Measurements from ENCODE around the gene PDCL2. TPM values are rescaled to one million over a fixed set of nuclear protein-coding genes. Genes with fewer than 3 reads are reported as not detected.

Gene PDCL2
- total and polyA plus RNA-seq, 9 of the 15 experiments (the other 6 are each of a cell fraction or from before 2014, with no cell fraction given): 0.62 to 2.5 (median 1.2) TPM

DNA sequence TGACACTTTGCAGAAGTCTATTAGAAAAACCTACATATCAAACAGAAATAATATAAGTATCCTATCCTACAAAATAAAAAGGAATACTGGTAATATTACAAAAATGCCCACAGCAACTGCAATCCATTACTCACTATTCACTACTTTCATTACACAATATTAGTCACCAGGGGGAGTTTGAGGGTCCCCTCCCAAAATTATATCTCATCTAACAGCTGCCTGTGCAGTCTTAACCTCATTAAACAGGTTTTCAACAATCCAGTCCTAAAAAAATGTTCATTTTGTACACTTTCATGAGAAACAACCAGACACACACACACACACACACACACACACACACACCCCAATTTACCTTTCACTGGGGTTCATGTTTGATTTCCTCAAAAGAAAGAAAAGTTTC, 48.2 kb downstream of the PDCL2 start (continued):
- TF ChIP-seq, protein P1, sequence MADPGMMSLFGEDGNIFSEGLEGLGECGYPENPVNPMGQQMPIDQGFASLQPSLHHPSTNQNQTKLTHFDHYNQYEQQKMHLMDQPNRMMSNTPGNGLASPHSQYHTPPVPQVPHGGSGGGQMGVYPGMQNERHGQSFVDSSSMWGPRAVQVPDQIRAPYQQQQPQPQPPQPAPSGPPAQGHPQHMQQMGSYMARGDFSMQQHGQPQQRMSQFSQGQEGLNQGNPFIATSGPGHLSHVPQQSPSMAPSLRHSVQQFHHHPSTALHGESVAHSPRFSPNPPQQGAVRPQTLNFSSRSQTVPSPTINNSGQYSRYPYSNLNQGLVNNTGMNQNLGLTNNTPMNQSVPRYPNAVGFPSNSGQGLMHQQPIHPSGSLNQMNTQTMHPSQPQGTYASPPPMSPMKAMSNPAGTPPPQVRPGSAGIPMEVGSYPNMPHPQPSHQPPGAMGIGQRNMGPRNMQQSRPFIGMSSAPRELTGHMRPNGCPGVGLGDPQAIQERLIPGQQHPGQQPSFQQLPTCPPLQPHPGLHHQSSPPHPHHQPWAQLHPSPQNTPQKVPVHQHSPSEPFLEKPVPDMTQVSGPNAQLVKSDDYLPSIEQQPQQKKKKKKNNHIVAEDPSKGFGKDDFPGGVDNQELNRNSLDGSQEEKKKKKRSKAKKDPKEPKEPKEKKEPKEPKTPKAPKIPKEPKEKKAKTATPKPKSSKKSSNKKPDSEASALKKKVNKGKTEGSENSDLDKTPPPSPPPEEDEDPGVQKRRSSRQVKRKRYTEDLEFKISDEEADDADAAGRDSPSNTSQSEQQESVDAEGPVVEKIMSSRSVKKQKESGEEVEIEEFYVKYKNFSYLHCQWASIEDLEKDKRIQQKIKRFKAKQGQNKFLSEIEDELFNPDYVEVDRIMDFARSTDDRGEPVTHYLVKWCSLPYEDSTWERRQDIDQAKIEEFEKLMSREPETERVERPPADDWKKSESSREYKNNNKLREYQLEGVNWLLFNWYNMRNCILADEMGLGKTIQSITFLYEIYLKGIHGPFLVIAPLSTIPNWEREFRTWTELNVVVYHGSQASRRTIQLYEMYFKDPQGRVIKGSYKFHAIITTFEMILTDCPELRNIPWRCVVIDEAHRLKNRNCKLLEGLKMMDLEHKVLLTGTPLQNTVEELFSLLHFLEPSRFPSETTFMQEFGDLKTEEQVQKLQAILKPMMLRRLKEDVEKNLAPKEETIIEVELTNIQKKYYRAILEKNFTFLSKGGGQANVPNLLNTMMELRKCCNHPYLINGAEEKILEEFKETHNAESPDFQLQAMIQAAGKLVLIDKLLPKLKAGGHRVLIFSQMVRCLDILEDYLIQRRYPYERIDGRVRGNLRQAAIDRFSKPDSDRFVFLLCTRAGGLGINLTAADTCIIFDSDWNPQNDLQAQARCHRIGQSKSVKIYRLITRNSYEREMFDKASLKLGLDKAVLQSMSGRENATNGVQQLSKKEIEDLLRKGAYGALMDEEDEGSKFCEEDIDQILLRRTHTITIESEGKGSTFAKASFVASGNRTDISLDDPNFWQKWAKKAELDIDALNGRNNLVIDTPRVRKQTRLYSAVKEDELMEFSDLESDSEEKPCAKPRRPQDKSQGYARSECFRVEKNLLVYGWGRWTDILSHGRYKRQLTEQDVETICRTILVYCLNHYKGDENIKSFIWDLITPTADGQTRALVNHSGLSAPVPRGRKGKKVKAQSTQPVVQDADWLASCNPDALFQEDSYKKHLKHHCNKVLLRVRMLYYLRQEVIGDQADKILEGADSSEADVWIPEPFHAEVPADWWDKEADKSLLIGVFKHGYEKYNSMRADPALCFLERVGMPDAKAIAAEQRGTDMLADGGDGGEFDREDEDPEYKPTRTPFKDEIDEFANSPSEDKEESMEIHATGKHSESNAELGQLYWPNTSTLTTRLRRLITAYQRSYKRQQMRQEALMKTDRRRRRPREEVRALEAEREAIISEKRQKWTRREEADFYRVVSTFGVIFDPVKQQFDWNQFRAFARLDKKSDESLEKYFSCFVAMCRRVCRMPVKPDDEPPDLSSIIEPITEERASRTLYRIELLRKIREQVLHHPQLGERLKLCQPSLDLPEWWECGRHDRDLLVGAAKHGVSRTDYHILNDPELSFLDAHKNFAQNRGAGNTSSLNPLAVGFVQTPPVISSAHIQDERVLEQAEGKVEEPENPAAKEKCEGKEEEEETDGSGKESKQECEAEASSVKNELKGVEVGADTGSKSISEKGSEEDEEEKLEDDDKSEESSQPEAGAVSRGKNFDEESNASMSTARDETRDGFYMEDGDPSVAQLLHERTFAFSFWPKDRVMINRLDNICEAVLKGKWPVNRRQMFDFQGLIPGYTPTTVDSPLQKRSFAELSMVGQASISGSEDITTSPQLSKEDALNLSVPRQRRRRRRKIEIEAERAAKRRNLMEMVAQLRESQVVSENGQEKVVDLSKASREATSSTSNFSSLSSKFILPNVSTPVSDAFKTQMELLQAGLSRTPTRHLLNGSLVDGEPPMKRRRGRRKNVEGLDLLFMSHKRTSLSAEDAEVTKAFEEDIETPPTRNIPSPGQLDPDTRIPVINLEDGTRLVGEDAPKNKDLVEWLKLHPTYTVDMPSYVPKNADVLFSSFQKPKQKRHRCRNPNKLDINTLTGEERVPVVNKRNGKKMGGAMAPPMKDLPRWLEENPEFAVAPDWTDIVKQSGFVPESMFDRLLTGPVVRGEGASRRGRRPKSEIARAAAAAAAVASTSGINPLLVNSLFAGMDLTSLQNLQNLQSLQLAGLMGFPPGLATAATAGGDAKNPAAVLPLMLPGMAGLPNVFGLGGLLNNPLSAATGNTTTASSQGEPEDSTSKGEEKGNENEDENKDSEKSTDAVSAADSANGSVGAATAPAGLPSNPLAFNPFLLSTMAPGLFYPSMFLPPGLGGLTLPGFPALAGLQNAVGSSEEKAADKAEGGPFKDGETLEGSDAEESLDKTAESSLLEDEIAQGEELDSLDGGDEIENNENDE (IDR thresholded peaks at IDR 0.05; ENCODE audit: low read depth, low read length): no peak
- TF ChIP-seq ATF3 (IDR thresholded peaks at IDR 0.05) (peak; percentile 56), ATF3 (CRISPR knock-in tag; conservative IDR thresholded peaks at IDR 0.05) (no peak), JUNB (CRISPR knock-in tag; conservative IDR thresholded peaks at IDR 0.05) (no peak)
- TF ChIP-seq, protein P2, sequence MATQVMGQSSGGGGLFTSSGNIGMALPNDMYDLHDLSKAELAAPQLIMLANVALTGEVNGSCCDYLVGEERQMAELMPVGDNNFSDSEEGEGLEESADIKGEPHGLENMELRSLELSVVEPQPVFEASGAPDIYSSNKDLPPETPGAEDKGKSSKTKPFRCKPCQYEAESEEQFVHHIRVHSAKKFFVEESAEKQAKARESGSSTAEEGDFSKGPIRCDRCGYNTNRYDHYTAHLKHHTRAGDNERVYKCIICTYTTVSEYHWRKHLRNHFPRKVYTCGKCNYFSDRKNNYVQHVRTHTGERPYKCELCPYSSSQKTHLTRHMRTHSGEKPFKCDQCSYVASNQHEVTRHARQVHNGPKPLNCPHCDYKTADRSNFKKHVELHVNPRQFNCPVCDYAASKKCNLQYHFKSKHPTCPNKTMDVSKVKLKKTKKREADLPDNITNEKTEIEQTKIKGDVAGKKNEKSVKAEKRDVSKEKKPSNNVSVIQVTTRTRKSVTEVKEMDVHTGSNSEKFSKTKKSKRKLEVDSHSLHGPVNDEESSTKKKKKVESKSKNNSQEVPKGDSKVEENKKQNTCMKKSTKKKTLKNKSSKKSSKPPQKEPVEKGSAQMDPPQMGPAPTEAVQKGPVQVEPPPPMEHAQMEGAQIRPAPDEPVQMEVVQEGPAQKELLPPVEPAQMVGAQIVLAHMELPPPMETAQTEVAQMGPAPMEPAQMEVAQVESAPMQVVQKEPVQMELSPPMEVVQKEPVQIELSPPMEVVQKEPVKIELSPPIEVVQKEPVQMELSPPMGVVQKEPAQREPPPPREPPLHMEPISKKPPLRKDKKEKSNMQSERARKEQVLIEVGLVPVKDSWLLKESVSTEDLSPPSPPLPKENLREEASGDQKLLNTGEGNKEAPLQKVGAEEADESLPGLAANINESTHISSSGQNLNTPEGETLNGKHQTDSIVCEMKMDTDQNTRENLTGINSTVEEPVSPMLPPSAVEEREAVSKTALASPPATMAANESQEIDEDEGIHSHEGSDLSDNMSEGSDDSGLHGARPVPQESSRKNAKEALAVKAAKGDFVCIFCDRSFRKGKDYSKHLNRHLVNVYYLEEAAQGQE (IDR thresholded peaks at IDR 0.05; ENCODE audit: borderline replicate concordance): peak; percentile 71
- TF ChIP-seq, protein P2 (CRISPR knock-in tag; IDR thresholded peaks at IDR 0.05; ENCODE audit: low read depth): no peak

All from K562 (cell line).